Measurements from ENCODE around the gene SMIM44. TPM values are rescaled to one million over a fixed set of nuclear protein-coding genes. Genes with fewer than 3 reads are reported as not detected.
A peak's percentile ranks its signal among the peaks of the same experiment; 100 is the strongest.

Gene SMIM44
- total and polyA plus RNA-seq, 8 donors: not detected

- Histone ChIP-seq H3K27me3 (peaks cover 0 to 5% of the 10 kb centered on the region in 2 donors), H3K9me3 (no peaks in the 10 kb centered on the region), H3K27ac (no peak overlapping the region), H3K4me1 (peaks cover 3 to 14% of the 10 kb centered on the region in 2 donors), H3K4me3 (no peak overlapping the region), H3K36me3 (peaks cover 0 to 8% of the 10 kb centered on the region in 2 donors)
- intact Hi-C loops (cut with DNase I): loop anchor here (5.0 to 10.0 kb wide), 2 partner anchors 143 to 155 kb away; no protein-coding TSS in a partner anchor
- no peak for TF ChIP-seq CTCF (IDR thresholded peaks at IDR 0.05)
- no peak for DNase-seq
- no peak for ATAC-seq
These were observed 13.4 kb downstream of the SMIM44 start for GRCh38 chr19:3469638-3470499.

- Histone ChIP-seq H3K36me3 (peaks cover 0 to 24% of the 10 kb centered on the region in 2 donors), H3K4me3 (no peak overlapping the region), H3K9me3 (no peaks in the 10 kb centered on the region), H3K4me1 (peaks cover 3 to 14% of the 10 kb centered on the region in 2 donors), H3K27ac (no peak overlapping the region), H3K27me3 (no peaks in the 10 kb centered on the region)
- DNase-seq (no peak), ATAC-seq (no peak)
- TF ChIP-seq CTCF (IDR thresholded peaks at IDR 0.05): no peak
- intact Hi-C loops (cut with DNase I): no loop called here
These were observed 15.0 kb downstream of the SMIM44 start for GRCh38 chr19:3468211-3468610.

- ATAC-seq: no peak
- no peak overlapping the region for H3K4me3 ChIP-seq
- no peak for DNase-seq
- H3K27me3 ChIP-seq: no peaks in the 10 kb centered on the region
- H3K4me1 ChIP-seq: peaks cover 3 to 14% of the 10 kb centered on the region in 2 donors
- H3K9me3 ChIP-seq: no peaks in the 10 kb centered on the region
- intact Hi-C loops (cut with DNase I): no loop called here
- no peak overlapping the region for H3K27ac ChIP-seq
- TF ChIP-seq CTCF (IDR thresholded peaks at IDR 0.05): no peak
- H3K36me3 ChIP-seq: peaks cover 0 to 30% of the 10 kb centered on the region in 2 donors
These were observed 15.6 kb downstream of the SMIM44 start for GRCh38 chr19:3467437-3468198.

DNA sequence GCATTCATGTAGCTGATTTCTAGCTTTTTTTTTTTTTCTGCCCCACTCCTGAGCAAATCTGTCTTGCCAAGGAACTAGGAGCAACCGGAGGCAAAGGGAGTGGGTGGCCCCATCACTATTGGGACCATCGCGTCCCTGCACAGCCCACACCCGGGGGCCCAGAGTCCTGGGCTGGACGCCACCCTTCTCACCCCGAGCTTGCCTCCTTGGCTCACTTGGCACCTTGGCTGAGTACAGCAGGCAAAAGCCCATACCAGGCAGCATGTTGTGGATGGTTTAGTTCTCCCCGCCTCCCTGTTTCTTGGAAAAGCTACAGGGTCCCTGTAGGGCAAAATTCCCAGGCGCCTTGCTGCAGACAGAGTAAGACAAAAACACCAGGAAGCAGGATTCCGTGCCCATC, 16.6 kb downstream of the SMIM44 start:
- DNase-seq: no peak
- peaks cover 3 to 6% of the 10 kb centered on the region in 2 donors for H3K4me1 ChIP-seq
- no peaks in the 10 kb centered on the region for H3K27me3 ChIP-seq
- peak overlapping the region in 1 of 2 donors; percentile 48 for H3K27ac ChIP-seq
- no peak for ATAC-seq
- no peaks in the 10 kb centered on the region for H3K9me3 ChIP-seq
- TF ChIP-seq CTCF (IDR thresholded peaks at IDR 0.05): no peak
- peaks cover 0 to 39% of the 10 kb centered on the region in 2 donors for H3K36me3 ChIP-seq
- H3K4me3 ChIP-seq: no peak overlapping the region
- intact Hi-C loops (cut with DNase I): no loop called here

DNA sequence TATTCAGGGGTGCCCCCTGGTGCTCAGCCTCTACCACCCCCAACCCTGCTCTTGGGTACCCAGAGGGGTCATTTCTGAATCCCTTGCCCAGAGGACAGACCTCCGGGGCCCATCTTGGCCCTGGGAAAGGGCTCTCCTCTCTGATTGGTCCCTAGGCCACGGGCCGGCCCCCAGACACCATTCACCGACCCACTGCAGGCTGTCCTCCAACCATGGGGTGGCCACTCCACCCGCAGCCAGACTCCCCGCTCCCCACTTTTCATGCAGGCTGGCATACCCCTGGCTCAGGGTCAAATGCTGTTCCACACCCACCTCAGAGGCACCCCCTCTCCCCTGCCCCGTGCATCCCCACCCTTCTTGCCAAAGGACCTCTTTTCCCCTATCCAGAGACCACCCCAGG, 17.7 kb downstream of the SMIM44 start:
- Histone ChIP-seq H3K4me1 (peaks cover 3 to 6% of the 10 kb centered on the region in 2 donors), H3K36me3 (peaks cover 0 to 50% of the 10 kb centered on the region in 2 donors), H3K27ac (peak overlapping the region in 1 of 2 donors; percentile 48), H3K9me3 (no peaks in the 10 kb centered on the region), H3K4me3 (no peak overlapping the region), H3K27me3 (no peaks in the 10 kb centered on the region)
- DNase-seq (no peak), ATAC-seq (no peak)
- intact Hi-C loops (cut with DNase I): no loop called here
- no peak for TF ChIP-seq CTCF (IDR thresholded peaks at IDR 0.05)
